ENCODE measurements around the gene RSPRY1. TPM values are rescaled to one million over a fixed set of nuclear protein-coding genes. Genes with fewer than 3 reads are reported as not detected.

Gene RSPRY1
- total and polyA plus RNA-seq, 9 donors, result 18.9 to 33.6 (median 24.2) TPM

GRCh38 chr16:57234707-57235092 is 48.6 kb downstream of the RSPRY1 start:
- no peaks in the 10 kb centered on the region for H3K9me3 ChIP-seq (replicated peaks; ENCODE audit: control insufficient read depth, low read depth, low read length)
- no peaks in the 10 kb centered on the region for H3K4me1 ChIP-seq (ENCODE audit: control insufficient read depth, insufficient read depth, low read length)
- peaks cover 48% of the 10 kb centered on the region for H3K36me3 ChIP-seq (ENCODE audit: control insufficient read depth, insufficient read depth, low read length)
- H3K27ac ChIP-seq (ENCODE audit: low read length), result no peak overlapping the region
- H3K4me3 ChIP-seq (ENCODE audit: low read length), result no peak overlapping the region
- H3K27me3 ChIP-seq (ENCODE audit: control insufficient read depth, insufficient read depth, low read length), result no peaks in the 10 kb centered on the region
- DNase-seq, result no peak

- WGBS (ENCODE audit: insufficient coverage), result 89% methylated on average over 5 of the region's 8 CpGs
- no peak for DNase-seq
- no peaks in the 10 kb centered on the region for H3K9me3 ChIP-seq (replicated peaks; ENCODE audit: control insufficient read depth, low read depth, low read length)
- H3K4me3 ChIP-seq (ENCODE audit: low read length), result no peak overlapping the region
- H3K27ac ChIP-seq (ENCODE audit: low read length), result no peak overlapping the region
- H3K4me1 ChIP-seq (ENCODE audit: control insufficient read depth, insufficient read depth, low read length), result no peaks in the 10 kb centered on the region
- H3K27me3 ChIP-seq (ENCODE audit: control insufficient read depth, insufficient read depth, low read length), result no peaks in the 10 kb centered on the region
- peaks cover 46% of the 10 kb centered on the region for H3K36me3 ChIP-seq (ENCODE audit: control insufficient read depth, insufficient read depth, low read length)
Observed at GRCh38 chr16:57235128-57236021, 49.2 kb downstream of the RSPRY1 start.

GRCh38 chr16:57236022-57236350 is 49.9 kb downstream of the RSPRY1 start:
- H3K36me3 ChIP-seq (ENCODE audit: control insufficient read depth, insufficient read depth, low read length), result peaks cover 43% of the 10 kb centered on the region

GRCh38 chr16:57238682-57239081 is 52.6 kb downstream of the RSPRY1 start:
- no CpG with 5 or more reads among the region's 2 CpGs for WGBS (ENCODE audit: insufficient coverage)
- Histone ChIP-seq H3K9me3 (replicated peaks; ENCODE audit: control insufficient read depth, low read depth, low read length) (no peaks in the 10 kb centered on the region), H3K27me3 (ENCODE audit: control insufficient read depth, insufficient read depth, low read length) (no peaks in the 10 kb centered on the region), H3K4me1 (ENCODE audit: control insufficient read depth, insufficient read depth, low read length) (no peaks in the 10 kb centered on the region), H3K4me3 (ENCODE audit: low read length) (no peak overlapping the region), H3K27ac (ENCODE audit: low read length) (no peak overlapping the region), H3K36me3 (ENCODE audit: control insufficient read depth, insufficient read depth, low read length) (peaks cover 22% of the 10 kb centered on the region)
- DNase-seq, result no peak

More at GRCh38 chr16:57236022-57236350, 49.9 kb downstream of the RSPRY1 start:
- Histone ChIP-seq H3K9me3 (replicated peaks; ENCODE audit: control insufficient read depth, low read depth, low read length) (no peaks in the 10 kb centered on the region), H3K4me1 (ENCODE audit: control insufficient read depth, insufficient read depth, low read length) (no peaks in the 10 kb centered on the region), H3K27ac (ENCODE audit: low read length) (no peak overlapping the region), H3K27me3 (ENCODE audit: control insufficient read depth, insufficient read depth, low read length) (no peaks in the 10 kb centered on the region), H3K4me3 (ENCODE audit: low read length) (no peak overlapping the region)
- no peak for DNase-seq

- Histone ChIP-seq H3K27ac (ENCODE audit: low read length) (no peak overlapping the region), H3K36me3 (ENCODE audit: control insufficient read depth, insufficient read depth, low read length) (peaks cover 19% of the 10 kb centered on the region)
- no CpG with 5 or more reads among the region's 2 CpGs for WGBS (ENCODE audit: insufficient coverage)
Observed at GRCh38 chr16:57239107-57239506, 53.0 kb downstream of the RSPRY1 start.

GRCh38 chr16:57240851-57241250 is 54.7 kb downstream of the RSPRY1 start:
- no peaks in the 10 kb centered on the region for H3K27me3 ChIP-seq (ENCODE audit: control insufficient read depth, insufficient read depth, low read length)
- H3K9me3 ChIP-seq (replicated peaks; ENCODE audit: control insufficient read depth, low read depth, low read length), result no peaks in the 10 kb centered on the region
- no peak for DNase-seq
- no peak overlapping the region for H3K27ac ChIP-seq (ENCODE audit: low read length)
- WGBS (ENCODE audit: insufficient coverage), result 68% methylated on average over 2 of the region's 2 CpGs
- H3K4me3 ChIP-seq (ENCODE audit: low read length), result no peak overlapping the region
- peaks cover 10% of the 10 kb centered on the region for H3K36me3 ChIP-seq (ENCODE audit: control insufficient read depth, insufficient read depth, low read length)
- H3K4me1 ChIP-seq (ENCODE audit: control insufficient read depth, insufficient read depth, low read length), result peaks cover 3% of the 10 kb centered on the region

More at GRCh38 chr16:57239107-57239506, 53.0 kb downstream of the RSPRY1 start:
- no peak for DNase-seq
- no peaks in the 10 kb centered on the region for H3K27me3 ChIP-seq (ENCODE audit: control insufficient read depth, insufficient read depth, low read length)
- no peak overlapping the region for H3K4me3 ChIP-seq (ENCODE audit: low read length)
- H3K4me1 ChIP-seq (ENCODE audit: control insufficient read depth, insufficient read depth, low read length), result no peaks in the 10 kb centered on the region
- no peaks in the 10 kb centered on the region for H3K9me3 ChIP-seq (replicated peaks; ENCODE audit: control insufficient read depth, low read depth, low read length)

GRCh38 chr16:57242650-57243049 is 56.5 kb downstream of the RSPRY1 start:
- DNase-seq, result no peak
- H3K27ac ChIP-seq (ENCODE audit: low read length), result no peak overlapping the region
- H3K9me3 ChIP-seq (replicated peaks; ENCODE audit: control insufficient read depth, low read depth, low read length), result no peaks in the 10 kb centered on the region
- peaks cover 15% of the 10 kb centered on the region for H3K36me3 ChIP-seq (ENCODE audit: control insufficient read depth, insufficient read depth, low read length)
- 80% methylated on average over 1 of the region's 2 CpGs for WGBS (ENCODE audit: insufficient coverage)
- peaks cover 6% of the 10 kb centered on the region for H3K4me1 ChIP-seq (ENCODE audit: control insufficient read depth, insufficient read depth, low read length)
- no peak overlapping the region for H3K4me3 ChIP-seq (ENCODE audit: low read length)
- no peaks in the 10 kb centered on the region for H3K27me3 ChIP-seq (ENCODE audit: control insufficient read depth, insufficient read depth, low read length)

- Histone ChIP-seq H3K4me3 (ENCODE audit: low read length) (peak overlapping the region; percentile 53), H3K27ac (ENCODE audit: low read length) (peak overlapping the region; percentile 93), H3K27me3 (ENCODE audit: control insufficient read depth, insufficient read depth, low read length) (no peaks in the 10 kb centered on the region), H3K9me3 (replicated peaks; ENCODE audit: control insufficient read depth, low read depth, low read length) (no peaks in the 10 kb centered on the region), H3K4me1 (ENCODE audit: control insufficient read depth, insufficient read depth, low read length) (peaks cover 6% of the 10 kb centered on the region), H3K36me3 (ENCODE audit: control insufficient read depth, insufficient read depth, low read length) (peaks cover 17% of the 10 kb centered on the region)
- WGBS (ENCODE audit: insufficient coverage), result 6% methylated on average over 6 of the region's 9 CpGs
- no peak for DNase-seq
Observed at GRCh38 chr16:57244463-57244766, 58.3 kb downstream of the RSPRY1 start.

- peak; percentile 99 for DNase-seq
- Histone ChIP-seq H3K27me3 (ENCODE audit: control insufficient read depth, insufficient read depth, low read length) (no peaks in the 10 kb centered on the region), H3K4me1 (ENCODE audit: control insufficient read depth, insufficient read depth, low read length) (peaks cover 6% of the 10 kb centered on the region), H3K36me3 (ENCODE audit: control insufficient read depth, insufficient read depth, low read length) (peaks cover 22% of the 10 kb centered on the region), H3K9me3 (replicated peaks; ENCODE audit: control insufficient read depth, low read depth, low read length) (no peaks in the 10 kb centered on the region), H3K27ac (ENCODE audit: low read length) (peak within 1 kb of the TSS; percentile 93), H3K4me3 (ENCODE audit: low read length) (peak within 1 kb of the TSS; percentile 67)
- under 1% methylated on average over 66 of the region's 77 CpGs for WGBS (ENCODE audit: insufficient coverage)
Observed at GRCh38 chr16:57244767-57245471, 58.8 kb downstream of the RSPRY1 start, which contains the start of gene ARL2BP. ARL2BP (plus strand) TSS chr16:57245259; CDS start chr16:57245368, 109 bp downstream.

- no peak for DNase-seq
- WGBS (ENCODE audit: insufficient coverage), result 0% methylated on average over 8 of the region's 28 CpGs
- H3K4me3 ChIP-seq (ENCODE audit: low read length), result peak overlapping the region; percentile 67
- H3K9me3 ChIP-seq (replicated peaks; ENCODE audit: control insufficient read depth, low read depth, low read length), result no peaks in the 10 kb centered on the region
- H3K4me1 ChIP-seq (ENCODE audit: control insufficient read depth, insufficient read depth, low read length), result peaks cover 6% of the 10 kb centered on the region
- H3K27ac ChIP-seq (ENCODE audit: low read length), result peak overlapping the region; percentile 91
- peaks cover 27% of the 10 kb centered on the region for H3K36me3 ChIP-seq (ENCODE audit: control insufficient read depth, insufficient read depth, low read length)
- H3K27me3 ChIP-seq (ENCODE audit: control insufficient read depth, insufficient read depth, low read length), result no peaks in the 10 kb centered on the region
Observed at GRCh38 chr16:57245472-57246113, 59.5 kb downstream of the RSPRY1 start.
